C4-2B (cell line): ENCODE results near the gene DPPA5.

Experiments
- ZFX ChIP-seq: fragments of 450-650 bp; IDR thresholded peaks from 2 replicates; pipeline ENCODE4 v1.6.1; 2017
- TF ChIP-seq, protein P1 (sequence below): fragments of 450-650 bp; conservative IDR thresholded peaks from 2 replicates; pipeline ENCODE4 v1.5.1; 2017; ENCODE audit warnings: mild to moderate bottlenecking

GRCh38 chr6:73339340-73339739 is 14.7 kb downstream of the DPPA5 start:
- TF ChIP-seq, protein P1, sequence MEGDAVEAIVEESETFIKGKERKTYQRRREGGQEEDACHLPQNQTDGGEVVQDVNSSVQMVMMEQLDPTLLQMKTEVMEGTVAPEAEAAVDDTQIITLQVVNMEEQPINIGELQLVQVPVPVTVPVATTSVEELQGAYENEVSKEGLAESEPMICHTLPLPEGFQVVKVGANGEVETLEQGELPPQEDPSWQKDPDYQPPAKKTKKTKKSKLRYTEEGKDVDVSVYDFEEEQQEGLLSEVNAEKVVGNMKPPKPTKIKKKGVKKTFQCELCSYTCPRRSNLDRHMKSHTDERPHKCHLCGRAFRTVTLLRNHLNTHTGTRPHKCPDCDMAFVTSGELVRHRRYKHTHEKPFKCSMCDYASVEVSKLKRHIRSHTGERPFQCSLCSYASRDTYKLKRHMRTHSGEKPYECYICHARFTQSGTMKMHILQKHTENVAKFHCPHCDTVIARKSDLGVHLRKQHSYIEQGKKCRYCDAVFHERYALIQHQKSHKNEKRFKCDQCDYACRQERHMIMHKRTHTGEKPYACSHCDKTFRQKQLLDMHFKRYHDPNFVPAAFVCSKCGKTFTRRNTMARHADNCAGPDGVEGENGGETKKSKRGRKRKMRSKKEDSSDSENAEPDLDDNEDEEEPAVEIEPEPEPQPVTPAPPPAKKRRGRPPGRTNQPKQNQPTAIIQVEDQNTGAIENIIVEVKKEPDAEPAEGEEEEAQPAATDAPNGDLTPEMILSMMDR = no peak
- no peak for TF ChIP-seq ZFX
